ENCODE results near the gene STEAP4. TPM values are rescaled to one million over a fixed set of nuclear protein-coding genes. Genes with fewer than 3 reads are reported as not detected.

The STEAP4 gene
- 21.7 TPM for total RNA-seq
- long read RNA-seq, full-length matches to known transcripts = 16 of 29 reads
- long read RNA-seq, partial matches to known transcripts = 3 of 29 reads
- long read RNA-seq, other reads (novel, unspliced or antisense) = 10 of 29 reads

- ATAC-seq (peak; percentile 86), DNase-seq (peak; percentile 85)
- intact Hi-C loops (cut with micrococcal nuclease) = no loop called here
Measured at GRCh38 chr7:88306590-88307048, at the start of gene STEAP4. Gene STEAP4, minus strand, starts transcription at chr7:88306894. Its CDS starts 22,625 bp downstream, at chr7:88284269.

GRCh38 chr7:88355011-88355410 is 48.3 kb upstream of the STEAP4 start:
- DNase-seq (no peak), ATAC-seq (no peak)
- intact Hi-C loops (cut with micrococcal nuclease) = no loop called here

GRCh38 chr7:88350118-88350517 is 43.4 kb upstream of the STEAP4 start:
- intact Hi-C loops (cut with micrococcal nuclease) = no loop called here
- ATAC-seq = no peak
- DNase-seq = no peak

GRCh38 chr7:88347517-88347916 is 40.8 kb upstream of the STEAP4 start:
- no peak for DNase-seq
- ATAC-seq = no peak
- intact Hi-C loops (cut with micrococcal nuclease) = no loop called here

- no peak for DNase-seq
- no peak for ATAC-seq
- intact Hi-C loops (cut with micrococcal nuclease) = no loop called here
Measured at GRCh38 chr7:88347090-88347489, 40.4 kb upstream of the STEAP4 start.

- ATAC-seq = no peak
- DNase-seq = no peak
- intact Hi-C loops (cut with micrococcal nuclease) = no loop called here
Measured at GRCh38 chr7:88346357-88346756, 39.7 kb upstream of the STEAP4 start.

- peak; percentile 69 for DNase-seq
- intact Hi-C loops (cut with micrococcal nuclease) = no loop called here
- peak; percentile 91 for ATAC-seq
Measured at GRCh38 chr7:88344956-88345832, 38.5 kb upstream of the STEAP4 start.

- intact Hi-C loops (cut with micrococcal nuclease) = no loop called here
- no peak for ATAC-seq
- no peak for DNase-seq
Measured at GRCh38 chr7:88344271-88344670, 37.6 kb upstream of the STEAP4 start.

GRCh38 chr7:88339195-88339922 is 32.7 kb upstream of the STEAP4 start:
- ATAC-seq = peak; percentile 64
- intact Hi-C loops (cut with micrococcal nuclease) = no loop called here
- DNase-seq = no peak

GRCh38 chr7:88338503-88338902 is 31.8 kb upstream of the STEAP4 start:
- DNase-seq (no peak), ATAC-seq (no peak)
- intact Hi-C loops (cut with micrococcal nuclease) = no loop called here

GRCh38 chr7:88337572-88337971 is 30.9 kb upstream of the STEAP4 start:
- ATAC-seq (no peak), DNase-seq (no peak)
- intact Hi-C loops (cut with micrococcal nuclease) = no loop called here

GRCh38 chr7:88331322-88331721 is 24.6 kb upstream of the STEAP4 start:
- ATAC-seq (peak; percentile 41), DNase-seq (no peak)
- intact Hi-C loops (cut with micrococcal nuclease) = no loop called here

GRCh38 chr7:88329532-88330463 is 23.1 kb upstream of the STEAP4 start:
- ATAC-seq = peak; percentile 68
- intact Hi-C loops (cut with micrococcal nuclease) = no loop called here
- peak; percentile 28 for DNase-seq

- DNase-seq = no peak
- ATAC-seq = no peak
- intact Hi-C loops (cut with micrococcal nuclease) = no loop called here
Measured at GRCh38 chr7:88328787-88329186, 22.1 kb upstream of the STEAP4 start.

GRCh38 chr7:88324699-88325098 is 18.0 kb upstream of the STEAP4 start:
- no peak for DNase-seq
- intact Hi-C loops (cut with micrococcal nuclease) = no loop called here
- no peak for ATAC-seq

GRCh38 chr7:88322151-88322550 is 15.5 kb upstream of the STEAP4 start:
- intact Hi-C loops (cut with micrococcal nuclease) = no loop called here
- ATAC-seq = peak; percentile 40

GRCh38 chr7:88321694-88322093 is 15.0 kb upstream of the STEAP4 start:
- ATAC-seq (no peak), DNase-seq (no peak)
- intact Hi-C loops (cut with micrococcal nuclease) = no loop called here

More at GRCh38 chr7:88322151-88322550, 15.5 kb upstream of the STEAP4 start:
- DNase-seq = no peak

GRCh38 chr7:88318196-88318595 is 11.5 kb upstream of the STEAP4 start:
- DNase-seq = no peak
- ATAC-seq = no peak
- intact Hi-C loops (cut with micrococcal nuclease) = no loop called here

- DNase-seq (no peak), ATAC-seq (peak; percentile 83)
- intact Hi-C loops (cut with micrococcal nuclease) = no loop called here
Measured at GRCh38 chr7:88317422-88317821, 10.7 kb upstream of the STEAP4 start.
